GM23338 (cell line): ENCODE measurements around the gene APOL3. TPM values are rescaled to one million over a fixed set of nuclear protein-coding genes. Genes with fewer than 3 reads are reported as not detected.
"Not testable (repeated sequence)": the region's sequence is repeated elsewhere in the genome, so short reads cannot be mapped to it uniquely, and the experiment has no call there.

Source experiments
- ATAC-seq: fragments of 200-7000 bp; cut with Tn5 transposase; 3 replicates; pipeline ENCODE4 v1.9.1; 2020
- DNase-seq: peaks from one replicate; pipeline ENCODE4 v3.0.0-alpha.2; 2015; ENCODE audit warnings: low spot score
- H2AFZ ChIP-seq: fragments of 200-600 bp; sonication (generic); 2 replicates; pipeline ENCODE4 v1.8.0; 2016; ENCODE audit warnings: antibody characterized with exemption, mild to moderate bottlenecking, moderate library complexity
- H3F3A ChIP-seq: fragments of 200-600 bp; sonication (generic); replicated peaks from 2 replicates; pipeline ENCODE4 v1.8.0; 2017; ENCODE audit warnings: antibody characterized with exemption, mixed run types, low read depth
- H3K27ac ChIP-seq: fragments of 200-600 bp; sonication (generic); 2 replicates; pipeline ENCODE4 v1.6.1; 2016; ENCODE audit warnings: low read depth
- H3K27me3 ChIP-seq: fragments of 200-600 bp; sonication (generic); 2 replicates; pipeline ENCODE4 v1.8.0; 2016; ENCODE audit warnings: mild to moderate bottlenecking, mixed run types, moderate library complexity; ENCODE audit not compliant: insufficient read depth
- H3K36me3 ChIP-seq: fragments of 200-600 bp; sonication (generic); 2 replicates; pipeline ENCODE4 v1.8.0; 2016; ENCODE audit warnings: mild to moderate bottlenecking; ENCODE audit not compliant: insufficient read depth
- H3K4me1 ChIP-seq: fragments of 200-600 bp; sonication (generic); 2 replicates; pipeline ENCODE4 v1.8.0; 2016; ENCODE audit warnings: mild to moderate bottlenecking, moderate library complexity; ENCODE audit not compliant: insufficient read depth
- H3K4me2 ChIP-seq: fragments of 200-600 bp; sonication (generic); 2 replicates; pipeline ENCODE4 v1.7.1; 2017; ENCODE audit warnings: mixed run types
- H3K4me3 ChIP-seq: fragments of 200-600 bp; sonication (generic); 2 replicates; pipeline ENCODE4 v1.6.1; 2016; ENCODE audit warnings: mixed run types
- H3K79me2 ChIP-seq: fragments of 200-600 bp; sonication (generic); replicated peaks from 2 replicates; pipeline ENCODE4 v1.8.0; 2017; ENCODE audit warnings: mild to moderate bottlenecking; ENCODE audit not compliant: insufficient read depth
- H3K9me2 ChIP-seq: fragments of 200-600 bp; sonication (generic); 2 replicates; pipeline ENCODE4 v1.8.0; 2017; ENCODE audit not compliant: insufficient read depth
- H4K20me1 ChIP-seq: fragments of 200-600 bp; sonication (generic); replicated peaks from 2 replicates; pipeline ENCODE4 v1.8.0; 2017; ENCODE audit warnings: mild to moderate bottlenecking; ENCODE audit not compliant: insufficient read depth
- H3K27ac Mint-ChIP-seq: 2 replicates; pipeline ENCODE4 v1.8.0; 2020; ENCODE audit warnings: inconsistent platforms, mild to moderate bottlenecking, moderate library complexity, mixed read lengths
- H3K27me3 Mint-ChIP-seq: 3 replicates; pipeline ENCODE4 v1.8.0; 2022; ENCODE audit warnings: low read depth, mild to moderate bottlenecking, moderate library complexity, mixed read lengths, inconsistent platforms; ENCODE audit not compliant: insufficient read depth, poor library complexity
- H3K36me3 Mint-ChIP-seq: 3 replicates; pipeline ENCODE4 v1.8.0; 2021; ENCODE audit warnings: low read depth, mild to moderate bottlenecking, inconsistent platforms, moderate library complexity, mixed read lengths
- H3K4me1 Mint-ChIP-seq: 3 replicates; pipeline ENCODE4 v1.8.0; 2020; ENCODE audit warnings: mild to moderate bottlenecking, inconsistent platforms, mixed read lengths
- H3K4me3 Mint-ChIP-seq: 3 replicates; pipeline ENCODE4 v1.8.0; 2021; ENCODE audit warnings: moderate library complexity, mild to moderate bottlenecking, inconsistent platforms, mixed read lengths
- H3K9me3 Mint-ChIP-seq: 3 replicates; pipeline ENCODE4 v1.8.0; 2020; ENCODE audit warnings: moderate library complexity, mild to moderate bottlenecking, inconsistent platforms, mixed read lengths
- CREB1 ChIP-seq: fragments of 250-450 bp; sonication (Bioruptor Pico); IDR thresholded peaks from 2 replicates; pipeline ENCODE4 v1.5.0; 2020; ENCODE audit warnings: low read depth, mild to moderate bottlenecking, moderate library complexity
- EZH2 ChIP-seq: fragments of 200-600 bp; sonication (generic); IDR thresholded peaks from one replicate; pipeline ENCODE4 v1.8.0; 2017; ENCODE audit warnings: antibody characterized with exemption, mild to moderate bottlenecking, low read depth; ENCODE audit not compliant: unreplicated experiment
- EZH2phosphoT487 ChIP-seq: fragments of 200-600 bp; sonication (generic); IDR thresholded peaks from one replicate; pipeline ENCODE4 v1.8.1; 2018; ENCODE audit warnings: antibody characterized with exemption; ENCODE audit not compliant: unreplicated experiment
- STAT1 ChIP-seq: IDR thresholded peaks from one replicate; pipeline ENCODE4 v1.6.1; 2016; ENCODE audit warnings: antibody characterized with exemption; ENCODE audit not compliant: unreplicated experiment
- ZNF114 ChIP-seq: fragments of 250-450 bp; sonication (Bioruptor Pico); IDR thresholded peaks from 2 replicates; pipeline ENCODE4 v1.5.0; 2020; ENCODE audit warnings: mild to moderate bottlenecking, moderate library complexity
- ZNF331 ChIP-seq: fragments of 250-450 bp; sonication (Bioruptor Pico); IDR thresholded peaks from 2 replicates; pipeline ENCODE4 v1.5.0; 2020; ENCODE audit warnings: low read depth, mild to moderate bottlenecking, moderate library complexity
- ZNF462 ChIP-seq: fragments of 250-450 bp; sonication (Bioruptor Pico); IDR thresholded peaks from 2 replicates; pipeline ENCODE4 v1.5.0; 2020; ENCODE audit warnings: mild to moderate bottlenecking, moderate library complexity
- polyA plus RNA-seq: library from polyadenylated mRNA; unstranded; fragments of >200 nt; fragmentation: Nextera tagmentation; extraction: Ambion mirVana; gene quantifications from 2 replicates; pipeline ENCODE4 v1.2.1, GENCODE V29; 2016
- total RNA-seq: library from RNA; depleted of rRNA; stranded (reverse); fragments of >200 nt; shearing (Covaris generic); gene quantifications from 2 replicates; pipeline ENCODE4 v1.2.3, GENCODE V29; 2014
- TF ChIP-seq, protein P1 (sequence below), 2 experiments: fragments of 200-600 bp in 1 of 2; sonication (generic) in 1 of 2; conservative IDR thresholded peaks; 2 replicates each; pipeline versions ENCODE4 v1.5.1 to v1.6.1; 2016 to 2017; ENCODE audit warnings: antibody characterized with exemption in 2 of 2, low read depth in 2 of 2, mild to moderate bottlenecking in 2 of 2, moderate library complexity in 1 of 2

APOL3 gene
- total and polyA plus RNA-seq, 2 experiments from 2014 or later, result not detected

- TF ChIP-seq ZNF462 (CRISPR knock-in tag), result no peak
- TF ChIP-seq STAT1, result no peak
- TF ChIP-seq ZNF114 (CRISPR knock-in tag), result no peak
Observed at GRCh38 chr22:36101756-36102155, 58.8 kb downstream of the APOL3 start (continued).

GRCh38 chr22:36100908-36101307 lies 59.6 kb downstream of the APOL3 start:
- not testable (repeated sequence) for H3K4me2 ChIP-seq, H3K9me2 ChIP-seq, H3K27ac ChIP-seq, H3K27ac Mint-ChIP-seq, H4K20me1 ChIP-seq, H3K4me3 ChIP-seq, H3K4me1 Mint-ChIP-seq, H3K27me3 Mint-ChIP-seq, H3K4me3 Mint-ChIP-seq, H3K9me3 Mint-ChIP-seq, H3F3A ChIP-seq, H3K36me3 Mint-ChIP-seq, DNase-seq, H3K36me3 ChIP-seq, H3K27me3 ChIP-seq, H3K79me2 ChIP-seq, ATAC-seq, H2AFZ ChIP-seq, H3K4me1 ChIP-seq

GRCh38 chr22:36100134-36100824 lies 60.3 kb downstream of the APOL3 start:
- H3K27me3 Mint-ChIP-seq, result no peaks in the 10 kb centered on the region
- H3K4me3 Mint-ChIP-seq, result no peak overlapping the region
- no peak for TF ChIP-seq ZNF331 (CRISPR knock-in tag)
- no peak for TF ChIP-seq EZH2
- no peak for TF ChIP-seq CREB1 (CRISPR knock-in tag)
- TF ChIP-seq, protein P1, sequence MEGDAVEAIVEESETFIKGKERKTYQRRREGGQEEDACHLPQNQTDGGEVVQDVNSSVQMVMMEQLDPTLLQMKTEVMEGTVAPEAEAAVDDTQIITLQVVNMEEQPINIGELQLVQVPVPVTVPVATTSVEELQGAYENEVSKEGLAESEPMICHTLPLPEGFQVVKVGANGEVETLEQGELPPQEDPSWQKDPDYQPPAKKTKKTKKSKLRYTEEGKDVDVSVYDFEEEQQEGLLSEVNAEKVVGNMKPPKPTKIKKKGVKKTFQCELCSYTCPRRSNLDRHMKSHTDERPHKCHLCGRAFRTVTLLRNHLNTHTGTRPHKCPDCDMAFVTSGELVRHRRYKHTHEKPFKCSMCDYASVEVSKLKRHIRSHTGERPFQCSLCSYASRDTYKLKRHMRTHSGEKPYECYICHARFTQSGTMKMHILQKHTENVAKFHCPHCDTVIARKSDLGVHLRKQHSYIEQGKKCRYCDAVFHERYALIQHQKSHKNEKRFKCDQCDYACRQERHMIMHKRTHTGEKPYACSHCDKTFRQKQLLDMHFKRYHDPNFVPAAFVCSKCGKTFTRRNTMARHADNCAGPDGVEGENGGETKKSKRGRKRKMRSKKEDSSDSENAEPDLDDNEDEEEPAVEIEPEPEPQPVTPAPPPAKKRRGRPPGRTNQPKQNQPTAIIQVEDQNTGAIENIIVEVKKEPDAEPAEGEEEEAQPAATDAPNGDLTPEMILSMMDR (conservative IDR thresholded peaks at IDR 0.05; ENCODE audit: low read depth in 2 of 2), result no peak
- no peak for TF ChIP-seq EZH2phosphoT487

More at GRCh38 chr22:36100134-36100824, 60.3 kb downstream of the APOL3 start:
- Mint-ChIP-seq H3K27ac (no peak overlapping the region), H3K9me3 (peaks cover 5% of the 10 kb centered on the region), H3K4me1 (no peaks in the 10 kb centered on the region; the same call in 1 of the 3 replicates), H3K36me3 (no peaks in the 10 kb centered on the region)
- Histone ChIP-seq H3K9me2 (no peaks in the 10 kb centered on the region), H2AFZ (no peak overlapping the region), H3K27me3 (no peaks in the 10 kb centered on the region), H3F3A (no peaks in the 10 kb centered on the region), H3K79me2 (no peaks in the 10 kb centered on the region), H3K4me2 (no peak overlapping the region), H4K20me1 (no peaks in the 10 kb centered on the region), H3K27ac (no peak overlapping the region), H3K4me1 (no peaks in the 10 kb centered on the region), H3K4me3 (no peak overlapping the region), H3K36me3 (no peaks in the 10 kb centered on the region)
- no peak for ATAC-seq
- DNase-seq, result no peak
